HCT116 (cell line): Measurements from ENCODE around the gene KCTD15. TPM values are rescaled to one million over a fixed set of nuclear protein-coding genes. Genes with fewer than 3 reads are reported as not detected.

Experiments used
- ATAC-seq: fragments of 200-7000 bp; cut with Tn5 transposase; 2 replicates; pipeline ENCODE4 v1.9.1; 2020; ENCODE audit warnings: mild to moderate bottlenecking, moderate library complexity
- BruUV-seq: library from RNA; stranded (reverse); fragments of 400-500 nt; replicated peaks from 2 replicates; lab custom pipeline; 2021; lab: Mats Ljungman, UMichigan
- CTCF ChIA-PET: fragments of 300-600 bp; sonication (Branson Sonifier 250); formaldehyde crosslinking; loops from one replicate; lab custom pipeline; 2021; ENCODE audit warnings: antibody characterized with exemption; lab: Charles Lee
- POLR2A ChIA-PET: fragments of 300-600, 350-600 bp; sonication (Branson Sonifier 250); formaldehyde crosslinking; loops from one replicate; lab custom pipeline; 2021; ENCODE audit warnings: antibody characterized with exemption; lab: Charles Lee
- RAD21 ChIA-PET, 2 experiments: fragments of 300-600 bp; sonication (Branson Sonifier 250); formaldehyde crosslinking; loops; one replicate each; lab custom pipeline; 2023; ENCODE audit warnings: low total read pairs in 2 of 2; ENCODE audit not compliant: uncharacterized antibody in 2 of 2, unreplicated experiment in 2 of 2, low non-redundant PET in 1 of 2; lab: Charles Lee
- DNase-seq: peaks from one replicate; pipeline ENCODE4 v3.0.0-alpha.2; 2010; ENCODE audit warnings: low read depth, low spot score
- H2AFZ ChIP-seq: fragments of 200-600 bp; shearing (Covaris generic), sonication (generic); 2 replicates; pipeline ENCODE4 v1.6.1; 2017; ENCODE audit warnings: low read depth, mixed run types, mixed read lengths, antibody characterized with exemption, low read length; ENCODE audit not compliant: poor library complexity, severe bottlenecking
- H3K27ac ChIP-seq: 2 replicates; pipeline ENCODE4 v1.5.1; 2012; ENCODE audit warnings: low read depth, low read length
- H3K27me3 ChIP-seq: fragments of 200-600 bp; sonication (generic); 2 replicates; pipeline ENCODE4 v1.6.1; 2016; ENCODE audit warnings: mixed run types, low read length, mixed read lengths; ENCODE audit not compliant: insufficient read depth
- H3K36me3 ChIP-seq, 2 experiments: fragments of 200-500 bp in 1 of 2; fragments of 200-600 bp in 1 of 2; sonication (Bioruptor generic) in 1 of 2; sonication (generic) in 1 of 2; 2 replicates each; pipeline versions ENCODE4 v1.5.1 to v1.6.1; 2014 to 2016; ENCODE audit warnings: low read length in 2 of 2, inconsistent platforms in 1 of 2, mixed read lengths in 1 of 2, mixed run types in 1 of 2; ENCODE audit not compliant: insufficient read depth in 2 of 2, control insufficient read depth in 1 of 2
- H3K4me1 ChIP-seq, 2 experiments: fragments of 200-600 bp in 1 of 2; sonication (generic) in 1 of 2; 2 replicates each; pipeline versions ENCODE4 v1.5.1 to v1.6.1; 2012 to 2017; ENCODE audit warnings: low read length in 2 of 2, inconsistent platforms in 1 of 2, mild to moderate bottlenecking in 1 of 2, mixed read lengths in 1 of 2, mixed run types in 1 of 2, moderate library complexity in 1 of 2; ENCODE audit not compliant: insufficient read depth in 2 of 2, control insufficient read depth in 1 of 2
- H3K4me2 ChIP-seq: fragments of 200-600 bp; sonication (generic); 2 replicates; pipeline ENCODE4 v1.6.1; 2017; ENCODE audit warnings: mixed run types, low read length, mixed read lengths
- H3K4me3 ChIP-seq, 2 experiments: fragments of 200-600 bp in 1 of 2; sonication (generic) in 1 of 2; replicated peaks in 1 of 2; 2 replicates each; pipeline ENCODE4 v1.5.1; 2011 to 2016; ENCODE audit warnings: low read length in 2 of 2, control low read depth in 1 of 2, low read depth in 1 of 2, mild to moderate bottlenecking in 1 of 2, mixed read lengths in 1 of 2, mixed run types in 1 of 2
- H3K79me2 ChIP-seq: fragments of 200-600 bp; sonication (generic); 2 replicates; pipeline ENCODE4 v1.6.1; 2017; ENCODE audit warnings: mild to moderate bottlenecking, mixed run types, low read length, moderate library complexity, mixed read lengths; ENCODE audit not compliant: insufficient read depth
- H3K9ac ChIP-seq: fragments of 200-600 bp; sonication (generic); 2 replicates; pipeline ENCODE4 v1.6.1; 2016; ENCODE audit warnings: low read length, mixed read lengths
- H3K9me2 ChIP-seq: fragments of 200-600 bp; sonication (generic), shearing (Covaris generic); 2 replicates; pipeline ENCODE4 v1.6.1; 2017; ENCODE audit warnings: mixed run types, mild to moderate bottlenecking, moderate library complexity; ENCODE audit not compliant: insufficient read depth
- H3K9me3 ChIP-seq, 2 experiments: fragments of 200-500 bp in 1 of 2; fragments of 200-600 bp in 1 of 2; sonication (Bioruptor generic) in 1 of 2; sonication (generic) in 1 of 2; 2 replicates each; pipeline ENCODE4 v1.6.1; 2014 to 2017; ENCODE audit warnings: low read length in 2 of 2, mixed read lengths in 2 of 2, inconsistent platforms in 1 of 2, low read depth in 1 of 2, mild to moderate bottlenecking in 1 of 2, mixed run types in 1 of 2, moderate library complexity in 1 of 2; ENCODE audit not compliant: control insufficient read depth in 1 of 2, insufficient read depth in 1 of 2
- H4K20me1 ChIP-seq: fragments of 200-600 bp; sonication (generic), shearing (Covaris generic); 2 replicates; pipeline ENCODE4 v1.6.1; 2017; ENCODE audit warnings: mixed run types, mild to moderate bottlenecking, moderate library complexity; ENCODE audit not compliant: insufficient read depth
- ELF1 ChIP-seq: IDR thresholded peaks from 2 replicates; pipeline ENCODE4 v1.6.1; 2012; ENCODE audit warnings: low read depth, borderline replicate concordance
- FOSL1 ChIP-seq: IDR thresholded peaks from 2 replicates; pipeline ENCODE4 v1.6.1; 2012; ENCODE audit warnings: low read depth
- POLR2AphosphoS5 ChIP-seq: IDR thresholded peaks from 2 replicates; pipeline ENCODE4 v1.6.1; 2011; ENCODE audit warnings: mild to moderate bottlenecking, low read depth, low read length, moderate library complexity
- RAD21 ChIP-seq: IDR thresholded peaks from 2 replicates; pipeline ENCODE4 v1.6.1; 2012; ENCODE audit warnings: low read depth, mild to moderate bottlenecking
- SP1 ChIP-seq: IDR thresholded peaks from 2 replicates; pipeline ENCODE4 v1.6.1; 2012; ENCODE audit warnings: low read depth
- YY1 ChIP-seq: IDR thresholded peaks from 2 replicates; pipeline ENCODE4 v1.6.1; 2011; ENCODE audit warnings: low read length, low read depth, moderate library complexity, mild to moderate bottlenecking; ENCODE audit not compliant: insufficient replicate concordance; ENCODE audit errors: extremely low read depth
- ZBTB33 ChIP-seq: IDR thresholded peaks from 2 replicates; pipeline ENCODE4 v1.6.1; 2011; ENCODE audit warnings: mild to moderate bottlenecking, low read length, moderate library complexity; ENCODE audit not compliant: insufficient replicate concordance; ENCODE audit errors: extremely low read depth
- ZNF274 ChIP-seq: fragments of 200-500 bp; sonication (Bioruptor generic); IDR thresholded peaks from 2 replicates; pipeline ENCODE4 v1.6.1; 2014; ENCODE audit warnings: mild to moderate bottlenecking, low read depth, low read length, inconsistent platforms
- intact Hi-C: fragments of 100-400 bp; cut with micrococcal nuclease; formaldehyde crosslinking; loops from 2 replicates; pipeline ENCODE4 v1.10.0; 2022
- total RNA-seq: library from RNA; stranded (reverse); gene quantifications from one replicate; pipeline ENCODE4 v1.2.1, GENCODE V29; 2021; ENCODE audit not compliant: unreplicated experiment
- TF ChIP-seq, protein P1 (sequence below): IDR thresholded peaks from 2 replicates; pipeline ENCODE4 v1.6.1; 2012
- TF ChIP-seq, protein P2 (sequence below): IDR thresholded peaks from 2 replicates; pipeline ENCODE4 v1.6.1; 2012; ENCODE audit warnings: low read depth

KCTD15 gene
- total RNA-seq, 1 experiment from 2014 or later = 29.2 TPM

- TF ChIP-seq YY1 = no peak
- TF ChIP-seq RAD21 = no peak
- Histone ChIP-seq H2AFZ (no peak overlapping the region), H3K27me3 (no peaks in the 10 kb centered on the region), H3K79me2 (no peaks in the 10 kb centered on the region), H3K36me3 (no peaks in the 10 kb centered on the region; a peak in 1 of 4 replicates), H3K27ac (no peak overlapping the region), H3K9me3 (no peaks in the 10 kb centered on the region), H4K20me1 (no peaks in the 10 kb centered on the region), H3K4me3 (no peak overlapping the region), H3K4me1 (peaks cover 0 to 6% of the 10 kb centered on the region in 2 experiments; a peak in 2 of 4 replicates), H3K4me2 (no peak overlapping the region), H3K9me2 (no peaks in the 10 kb centered on the region), H3K9ac (no peak overlapping the region)
- ChIA-PET RAD21 (no interaction called here), CTCF (interaction anchor here (1.0 kb wide), 1 partner anchor 13 kb away, joined by 3 read pairs; no protein-coding TSS in a partner anchor), POLR2A (no interaction called here)
- intact Hi-C loops = no loop called here
- DNase-seq (no peak), ATAC-seq (no peak)
- no TSS peak for BruUV-seq
Measured at GRCh38 chr19:33811246-33811645, 14.6 kb downstream of the KCTD15 start.

- no peak for DNase-seq
- Histone ChIP-seq H3K9me2 (no peaks in the 10 kb centered on the region), H2AFZ (no peak overlapping the region), H3K27ac (no peak overlapping the region), H3K79me2 (no peaks in the 10 kb centered on the region), H3K9me3 (no peaks in the 10 kb centered on the region), H3K36me3 (no peaks in the 10 kb centered on the region; a peak in 1 of 4 replicates), H3K4me2 (no peak overlapping the region), H3K9ac (no peak overlapping the region), H3K4me3 (no peak overlapping the region), H3K4me1 (peaks cover 0 to 7% of the 10 kb centered on the region in 2 experiments; a peak in 2 of 4 replicates), H3K27me3 (no peaks in the 10 kb centered on the region), H4K20me1 (no peaks in the 10 kb centered on the region)
- ChIA-PET POLR2A (no interaction called here), CTCF (interaction anchor here (1.0 kb wide), 1 partner anchor 14 kb away, joined by 3 read pairs; no protein-coding TSS in a partner anchor), RAD21 (no interaction called here)
- TF ChIP-seq SP1 = no peak
- no peak for TF ChIP-seq ELF1
- no peak for TF ChIP-seq FOSL1
- no peak for TF ChIP-seq ZNF274
- no peak for TF ChIP-seq POLR2AphosphoS5
- no peak for TF ChIP-seq ZBTB33
- TF ChIP-seq, protein P1, sequence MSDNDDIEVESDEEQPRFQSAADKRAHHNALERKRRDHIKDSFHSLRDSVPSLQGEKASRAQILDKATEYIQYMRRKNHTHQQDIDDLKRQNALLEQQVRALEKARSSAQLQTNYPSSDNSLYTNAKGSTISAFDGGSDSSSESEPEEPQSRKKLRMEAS = no peak
- no peak for TF ChIP-seq RAD21
- no peak for TF ChIP-seq YY1
- TF ChIP-seq, protein P2, sequence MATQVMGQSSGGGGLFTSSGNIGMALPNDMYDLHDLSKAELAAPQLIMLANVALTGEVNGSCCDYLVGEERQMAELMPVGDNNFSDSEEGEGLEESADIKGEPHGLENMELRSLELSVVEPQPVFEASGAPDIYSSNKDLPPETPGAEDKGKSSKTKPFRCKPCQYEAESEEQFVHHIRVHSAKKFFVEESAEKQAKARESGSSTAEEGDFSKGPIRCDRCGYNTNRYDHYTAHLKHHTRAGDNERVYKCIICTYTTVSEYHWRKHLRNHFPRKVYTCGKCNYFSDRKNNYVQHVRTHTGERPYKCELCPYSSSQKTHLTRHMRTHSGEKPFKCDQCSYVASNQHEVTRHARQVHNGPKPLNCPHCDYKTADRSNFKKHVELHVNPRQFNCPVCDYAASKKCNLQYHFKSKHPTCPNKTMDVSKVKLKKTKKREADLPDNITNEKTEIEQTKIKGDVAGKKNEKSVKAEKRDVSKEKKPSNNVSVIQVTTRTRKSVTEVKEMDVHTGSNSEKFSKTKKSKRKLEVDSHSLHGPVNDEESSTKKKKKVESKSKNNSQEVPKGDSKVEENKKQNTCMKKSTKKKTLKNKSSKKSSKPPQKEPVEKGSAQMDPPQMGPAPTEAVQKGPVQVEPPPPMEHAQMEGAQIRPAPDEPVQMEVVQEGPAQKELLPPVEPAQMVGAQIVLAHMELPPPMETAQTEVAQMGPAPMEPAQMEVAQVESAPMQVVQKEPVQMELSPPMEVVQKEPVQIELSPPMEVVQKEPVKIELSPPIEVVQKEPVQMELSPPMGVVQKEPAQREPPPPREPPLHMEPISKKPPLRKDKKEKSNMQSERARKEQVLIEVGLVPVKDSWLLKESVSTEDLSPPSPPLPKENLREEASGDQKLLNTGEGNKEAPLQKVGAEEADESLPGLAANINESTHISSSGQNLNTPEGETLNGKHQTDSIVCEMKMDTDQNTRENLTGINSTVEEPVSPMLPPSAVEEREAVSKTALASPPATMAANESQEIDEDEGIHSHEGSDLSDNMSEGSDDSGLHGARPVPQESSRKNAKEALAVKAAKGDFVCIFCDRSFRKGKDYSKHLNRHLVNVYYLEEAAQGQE = no peak
- BruUV-seq = no TSS peak
- no peak for ATAC-seq
- intact Hi-C loops = no loop called here
Measured at GRCh38 chr19:33811736-33812387, 15.2 kb downstream of the KCTD15 start.
